GM23338 (cell line): ENCODE data around the gene IRAK1. TPM values are rescaled to one million over a fixed set of nuclear protein-coding genes. Genes with fewer than 3 reads are reported as not detected.

Experiments used
- ATAC-seq: fragments of 200-7000 bp; cut with Tn5 transposase; 3 replicates; pipeline ENCODE4 v1.9.1; 2020
- DNase-seq: peaks from one replicate; pipeline ENCODE4 v3.0.0-alpha.2; 2015; ENCODE audit warnings: low spot score
- H2AFZ ChIP-seq: fragments of 200-600 bp; sonication (generic); 2 replicates; pipeline ENCODE4 v1.8.0; 2016; ENCODE audit warnings: antibody characterized with exemption, mild to moderate bottlenecking, moderate library complexity
- H3F3A ChIP-seq: fragments of 200-600 bp; sonication (generic); replicated peaks from 2 replicates; pipeline ENCODE4 v1.8.0; 2017; ENCODE audit warnings: antibody characterized with exemption, mixed run types, low read depth
- H3K27ac ChIP-seq: fragments of 200-600 bp; sonication (generic); 2 replicates; pipeline ENCODE4 v1.6.1; 2016; ENCODE audit warnings: low read depth
- H3K27me3 ChIP-seq: fragments of 200-600 bp; sonication (generic); 2 replicates; pipeline ENCODE4 v1.8.0; 2016; ENCODE audit warnings: mild to moderate bottlenecking, mixed run types, moderate library complexity; ENCODE audit not compliant: insufficient read depth
- H3K36me3 ChIP-seq: fragments of 200-600 bp; sonication (generic); 2 replicates; pipeline ENCODE4 v1.8.0; 2016; ENCODE audit warnings: mild to moderate bottlenecking; ENCODE audit not compliant: insufficient read depth
- H3K4me1 ChIP-seq: fragments of 200-600 bp; sonication (generic); 2 replicates; pipeline ENCODE4 v1.8.0; 2016; ENCODE audit warnings: mild to moderate bottlenecking, moderate library complexity; ENCODE audit not compliant: insufficient read depth
- H3K4me2 ChIP-seq: fragments of 200-600 bp; sonication (generic); 2 replicates; pipeline ENCODE4 v1.7.1; 2017; ENCODE audit warnings: mixed run types
- H3K4me3 ChIP-seq: fragments of 200-600 bp; sonication (generic); 2 replicates; pipeline ENCODE4 v1.6.1; 2016; ENCODE audit warnings: mixed run types
- H3K79me2 ChIP-seq: fragments of 200-600 bp; sonication (generic); replicated peaks from 2 replicates; pipeline ENCODE4 v1.8.0; 2017; ENCODE audit warnings: mild to moderate bottlenecking; ENCODE audit not compliant: insufficient read depth
- H3K9me2 ChIP-seq: fragments of 200-600 bp; sonication (generic); 2 replicates; pipeline ENCODE4 v1.8.0; 2017; ENCODE audit not compliant: insufficient read depth
- H4K20me1 ChIP-seq: fragments of 200-600 bp; sonication (generic); replicated peaks from 2 replicates; pipeline ENCODE4 v1.8.0; 2017; ENCODE audit warnings: mild to moderate bottlenecking; ENCODE audit not compliant: insufficient read depth
- H3K27ac Mint-ChIP-seq: 2 replicates; pipeline ENCODE4 v1.8.0; 2020; ENCODE audit warnings: inconsistent platforms, mild to moderate bottlenecking, moderate library complexity, mixed read lengths
- H3K27me3 Mint-ChIP-seq: 3 replicates; pipeline ENCODE4 v1.8.0; 2022; ENCODE audit warnings: low read depth, mild to moderate bottlenecking, moderate library complexity, mixed read lengths, inconsistent platforms; ENCODE audit not compliant: insufficient read depth, poor library complexity
- H3K36me3 Mint-ChIP-seq: 3 replicates; pipeline ENCODE4 v1.8.0; 2021; ENCODE audit warnings: low read depth, mild to moderate bottlenecking, inconsistent platforms, moderate library complexity, mixed read lengths
- H3K4me1 Mint-ChIP-seq: 3 replicates; pipeline ENCODE4 v1.8.0; 2020; ENCODE audit warnings: mild to moderate bottlenecking, inconsistent platforms, mixed read lengths
- H3K4me3 Mint-ChIP-seq: 3 replicates; pipeline ENCODE4 v1.8.0; 2021; ENCODE audit warnings: moderate library complexity, mild to moderate bottlenecking, inconsistent platforms, mixed read lengths
- H3K9me3 Mint-ChIP-seq: 3 replicates; pipeline ENCODE4 v1.8.0; 2020; ENCODE audit warnings: moderate library complexity, mild to moderate bottlenecking, inconsistent platforms, mixed read lengths
- CREB1 ChIP-seq: fragments of 250-450 bp; sonication (Bioruptor Pico); IDR thresholded peaks from 2 replicates; pipeline ENCODE4 v1.5.0; 2020; ENCODE audit warnings: low read depth, mild to moderate bottlenecking, moderate library complexity
- CTCF ChIP-seq, 2 experiments: fragments of 200-600 bp in 1 of 2; sonication (generic) in 1 of 2; conservative IDR thresholded peaks; 2 replicates each; pipeline versions ENCODE4 v1.5.1 to v1.6.1; 2016 to 2017; ENCODE audit warnings: antibody characterized with exemption in 2 of 2, low read depth in 2 of 2, mild to moderate bottlenecking in 2 of 2, moderate library complexity in 1 of 2
- ETS1 ChIP-seq: IDR thresholded peaks from 2 replicates; pipeline ENCODE4 v1.6.1; 2016; ENCODE audit warnings: antibody characterized with exemption
- EZH2 ChIP-seq: fragments of 200-600 bp; sonication (generic); IDR thresholded peaks from one replicate; pipeline ENCODE4 v1.8.0; 2017; ENCODE audit warnings: antibody characterized with exemption, mild to moderate bottlenecking, low read depth; ENCODE audit not compliant: unreplicated experiment
- EZH2phosphoT487 ChIP-seq: fragments of 200-600 bp; sonication (generic); IDR thresholded peaks from one replicate; pipeline ENCODE4 v1.8.1; 2018; ENCODE audit warnings: antibody characterized with exemption; ENCODE audit not compliant: unreplicated experiment
- JUNB ChIP-seq: IDR thresholded peaks from one replicate; pipeline ENCODE4 v1.6.1; 2016; ENCODE audit warnings: antibody characterized with exemption; ENCODE audit not compliant: unreplicated experiment
- NANOG ChIP-seq: IDR thresholded peaks from 2 replicates; pipeline ENCODE4 v1.6.1; 2016; ENCODE audit warnings: antibody characterized with exemption, borderline replicate concordance
- POLR2AphosphoS5 ChIP-seq: IDR thresholded peaks from 2 replicates; pipeline ENCODE4 v1.6.1; 2016; ENCODE audit warnings: antibody characterized with exemption, low read depth
- REST ChIP-seq: IDR thresholded peaks from one replicate; pipeline ENCODE4 v1.6.1; 2018; ENCODE audit warnings: antibody characterized with exemption; ENCODE audit not compliant: unreplicated experiment
- STAT1 ChIP-seq: IDR thresholded peaks from one replicate; pipeline ENCODE4 v1.6.1; 2016; ENCODE audit warnings: antibody characterized with exemption; ENCODE audit not compliant: unreplicated experiment
- ZNF114 ChIP-seq: fragments of 250-450 bp; sonication (Bioruptor Pico); IDR thresholded peaks from 2 replicates; pipeline ENCODE4 v1.5.0; 2020; ENCODE audit warnings: mild to moderate bottlenecking, moderate library complexity
- ZNF331 ChIP-seq: fragments of 250-450 bp; sonication (Bioruptor Pico); IDR thresholded peaks from 2 replicates; pipeline ENCODE4 v1.5.0; 2020; ENCODE audit warnings: low read depth, mild to moderate bottlenecking, moderate library complexity
- ZNF462 ChIP-seq: fragments of 250-450 bp; sonication (Bioruptor Pico); IDR thresholded peaks from 2 replicates; pipeline ENCODE4 v1.5.0; 2020; ENCODE audit warnings: mild to moderate bottlenecking, moderate library complexity
- polyA plus RNA-seq: library from polyadenylated mRNA; unstranded; fragments of >200 nt; fragmentation: Nextera tagmentation; extraction: Ambion mirVana; gene quantifications from 2 replicates; pipeline ENCODE4 v1.2.1, GENCODE V29; 2016
- total RNA-seq: library from RNA; depleted of rRNA; stranded (reverse); fragments of >200 nt; shearing (Covaris generic); gene quantifications from 2 replicates; pipeline ENCODE4 v1.2.3, GENCODE V29; 2014

IRAK1 gene
- total and polyA plus RNA-seq, 2 experiments from 2014 or later, result 21.6 to 38.0 TPM

- no peaks in the 10 kb centered on the region for H3F3A ChIP-seq
- no peaks in the 10 kb centered on the region for H3K36me3 Mint-ChIP-seq
- no peaks in the 10 kb centered on the region for H3K9me2 ChIP-seq
- no peak overlapping the region for H3K4me2 ChIP-seq
- peaks cover under 1% of the 10 kb centered on the region for H3K27me3 Mint-ChIP-seq
- TF ChIP-seq ZNF331 (CRISPR knock-in tag), result no peak
- no peak for TF ChIP-seq ZNF114 (CRISPR knock-in tag)
- no peak for TF ChIP-seq NANOG
- no peak for TF ChIP-seq CREB1 (CRISPR knock-in tag)
- no peak for TF ChIP-seq POLR2AphosphoS5
- no peak for TF ChIP-seq EZH2phosphoT487
- no peak for TF ChIP-seq REST
- TF ChIP-seq EZH2, result no peak
- no peak for TF ChIP-seq STAT1
- no peak for TF ChIP-seq JUNB
- TF ChIP-seq CTCF (conservative IDR thresholded peaks at IDR 0.05; ENCODE audit: low read depth in 2 of 2), result no peak
- TF ChIP-seq ETS1, result no peak
- no peak for TF ChIP-seq ZNF462 (CRISPR knock-in tag)
- ATAC-seq (no peak), DNase-seq (no peak)
- peaks cover 9% of the 10 kb centered on the region; the same call in 2 of the 3 replicates for H3K4me1 Mint-ChIP-seq
- H3K27ac Mint-ChIP-seq, result 0 out of 2 replicates have a peak overlapping the region, but pooled peaks have one; percentile 3
- no peaks in the 10 kb centered on the region for H3K9me3 Mint-ChIP-seq
- no peak overlapping the region for H2AFZ ChIP-seq
- no peaks in the 10 kb centered on the region for H3K4me1 ChIP-seq
- no peaks in the 10 kb centered on the region for H3K79me2 ChIP-seq
- no peak overlapping the region for H3K27ac ChIP-seq
- H4K20me1 ChIP-seq, result no peaks in the 10 kb centered on the region
- H3K4me3 ChIP-seq, result no peak overlapping the region
- no peaks in the 10 kb centered on the region for H3K27me3 ChIP-seq
- H3K4me3 Mint-ChIP-seq, result no peak overlapping the region
- no peaks in the 10 kb centered on the region for H3K36me3 ChIP-seq
Measured at GRCh38 chrX:153981771-153982533, 37.8 kb downstream of the IRAK1 start.
